Mucosa of stomach (tissue), 1 donor: ENCODE results near the gene CCDC167.
"Not testable (repeated sequence)": the region's sequence is repeated elsewhere in the genome, so short reads cannot be mapped to it uniquely, and the experiment has no call there.

Experiments
- H3K27me3 ChIP-seq: one replicate; pipeline ENCODE4 v1.7.0; 2013; ENCODE audit warnings: mild to moderate bottlenecking, low read length; ENCODE audit not compliant: control insufficient read depth, insufficient read depth
- H3K36me3 ChIP-seq: one replicate; pipeline ENCODE4 v1.7.0; 2013; ENCODE audit warnings: low read length; ENCODE audit not compliant: control insufficient read depth, insufficient read depth
- H3K4me1 ChIP-seq: one replicate; pipeline ENCODE4 v1.7.0; 2013; ENCODE audit warnings: mild to moderate bottlenecking, low read length; ENCODE audit not compliant: control insufficient read depth, insufficient read depth
- H3K4me3 ChIP-seq: one replicate; pipeline ENCODE4 v1.7.0; 2013; ENCODE audit warnings: low read length
- H3K9ac ChIP-seq: one replicate; pipeline ENCODE4 v1.7.0; 2013; ENCODE audit warnings: mild to moderate bottlenecking, low read length, moderate library complexity
- H3K9me3 ChIP-seq: one replicate; pipeline ENCODE4 v1.7.0; 2013; ENCODE audit warnings: mild to moderate bottlenecking, low read length, moderate library complexity; ENCODE audit not compliant: control insufficient read depth
- donor health status: Pancreatic carcinoma.

CCDC167 gene

DNA sequence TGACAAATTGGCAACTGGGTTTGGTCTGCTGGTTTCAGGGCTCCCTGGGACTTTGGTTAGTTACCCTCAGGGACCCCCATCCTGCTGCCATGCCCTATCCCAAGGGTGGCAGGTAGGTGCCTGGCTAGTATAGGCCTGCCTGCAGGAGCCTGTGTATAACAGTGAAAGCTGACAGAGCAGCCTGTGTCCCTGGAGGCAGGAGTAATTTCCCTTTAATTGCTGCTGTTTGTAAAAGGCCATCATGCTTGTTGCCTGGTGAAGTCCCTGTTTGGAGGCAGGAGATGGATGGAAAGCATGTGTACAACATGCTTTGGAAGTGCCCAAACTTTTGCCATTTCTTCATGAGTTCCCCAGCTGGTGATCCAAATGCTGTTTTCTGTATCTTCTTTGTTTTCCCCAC lies 36.6 kb downstream of the CCDC167 start:
- Histone ChIP-seq H3K27me3 (no peaks in the 10 kb centered on the region), H3K9ac (no peak overlapping the region), H3K36me3 (peaks cover 14% of the 10 kb centered on the region), H3K4me1 (no peaks in the 10 kb centered on the region), H3K9me3 (no peaks in the 10 kb centered on the region), H3K4me3 (no peak overlapping the region)

DNA sequence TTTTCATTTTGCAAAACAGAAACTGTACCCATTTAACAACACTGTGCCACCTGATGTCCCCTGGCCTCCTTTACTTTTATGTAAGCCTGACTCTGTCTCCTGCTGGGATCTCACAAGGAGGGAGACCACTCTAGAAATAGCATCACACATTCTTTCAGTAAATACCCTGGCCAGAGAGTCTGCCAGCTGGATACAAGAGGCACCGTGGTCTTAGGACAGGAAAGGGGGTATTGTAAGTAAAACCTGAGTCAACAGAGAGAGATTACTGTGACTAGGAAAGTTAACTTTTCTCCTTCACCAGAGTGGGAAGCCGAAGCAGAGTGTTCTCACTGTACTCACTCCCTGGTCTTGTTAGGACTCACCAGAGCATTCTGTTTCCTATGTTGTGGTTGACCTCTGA lies 38.9 kb downstream of the CCDC167 start:
- peaks cover 14% of the 10 kb centered on the region for H3K36me3 ChIP-seq
- no peak overlapping the region for H3K9ac ChIP-seq

DNA sequence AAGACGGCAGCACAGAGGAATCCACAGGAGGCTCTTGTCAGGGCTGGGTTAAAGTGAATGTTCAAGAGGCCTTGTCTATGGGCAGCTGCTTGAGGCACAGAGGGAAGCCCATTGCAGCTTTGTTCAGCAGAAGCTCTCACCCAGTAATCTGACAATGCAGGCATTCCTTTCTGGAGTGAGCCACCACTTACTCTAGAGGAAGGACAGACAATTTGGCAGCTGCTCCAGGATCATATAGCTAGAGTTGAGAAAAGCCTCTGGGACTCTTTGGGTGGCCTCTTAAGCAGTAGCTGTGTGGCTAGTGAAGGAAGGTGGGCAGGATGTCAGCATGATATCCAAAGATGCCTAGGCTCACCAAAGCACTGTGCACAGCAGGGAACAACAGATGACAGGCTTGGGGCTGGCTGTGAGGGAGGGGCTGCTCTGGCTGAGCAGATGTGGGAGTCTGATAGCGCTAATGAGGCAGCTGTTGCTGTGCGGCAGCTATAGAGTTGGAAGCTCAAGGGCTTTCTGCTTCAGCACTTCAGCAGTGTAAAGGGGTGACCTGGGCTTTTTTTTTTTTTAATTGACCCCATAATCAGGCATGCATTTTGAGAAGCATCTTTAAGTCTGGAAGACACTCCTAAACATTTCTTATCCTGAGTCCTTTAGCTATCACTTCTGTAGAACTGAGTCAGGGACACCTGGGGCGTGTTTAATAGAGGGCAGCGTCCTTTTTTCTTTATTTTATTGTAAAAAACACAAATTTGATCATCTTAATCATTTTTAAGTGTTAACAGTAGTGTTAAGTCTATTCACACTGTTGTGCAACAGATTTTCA lies 39.5 kb downstream of the CCDC167 start:
- Histone ChIP-seq H3K9me3 (no peaks in the 10 kb centered on the region), H3K36me3 (peaks cover 14% of the 10 kb centered on the region), H3K4me1 (no peaks in the 10 kb centered on the region), H3K27me3 (no peaks in the 10 kb centered on the region), H3K4me3 (no peak overlapping the region), H3K9ac (no peak overlapping the region)

More for the DNA sequence above, 38.9 kb downstream of the CCDC167 start:
- no peak overlapping the region for H3K4me3 ChIP-seq
- H3K27me3 ChIP-seq = no peaks in the 10 kb centered on the region
- H3K4me1 ChIP-seq = no peaks in the 10 kb centered on the region
- H3K9me3 ChIP-seq = no peaks in the 10 kb centered on the region

DNA sequence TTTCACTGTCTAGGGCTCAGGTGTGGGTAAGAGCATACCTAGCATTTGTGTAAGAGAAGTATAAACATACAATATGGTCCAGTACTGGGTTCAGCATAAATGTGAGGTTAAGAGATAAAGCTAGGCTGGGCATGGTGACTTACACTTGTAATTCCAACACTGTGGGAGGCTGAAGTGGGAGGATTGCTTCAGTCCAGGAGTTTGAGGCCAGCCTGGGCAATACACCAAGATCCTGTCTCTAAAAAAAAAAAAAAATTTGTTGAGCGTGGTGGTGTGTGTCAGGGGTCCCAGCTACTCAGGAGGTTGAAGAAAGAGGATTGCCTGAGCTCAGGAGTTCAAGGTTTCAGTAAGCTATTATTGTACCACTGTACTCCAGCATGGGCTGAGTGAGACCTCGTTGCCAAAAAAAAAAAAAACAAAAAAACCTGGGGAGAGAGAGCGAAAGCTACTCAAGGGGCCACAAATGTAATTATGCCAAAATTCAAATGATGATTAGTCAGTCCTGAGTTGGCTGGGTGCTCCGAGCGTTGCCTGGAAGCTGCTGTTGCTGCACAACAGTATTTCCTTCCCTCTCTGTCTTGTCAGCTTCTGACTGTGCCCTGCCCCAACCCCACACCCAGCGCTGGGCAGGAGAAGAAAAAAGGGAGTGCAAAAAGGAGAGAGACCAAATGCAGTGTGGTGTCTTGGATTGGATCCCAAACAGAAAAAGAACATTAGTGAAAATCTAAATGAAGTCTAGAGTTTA lies 42.7 kb downstream of the CCDC167 start:
- Histone ChIP-seq H3K4me3 (no peak overlapping the region), H3K9ac (no peak overlapping the region), H3K36me3 (peaks cover 4% of the 10 kb centered on the region), H3K27me3 (no peaks in the 10 kb centered on the region), H3K9me3 (no peaks in the 10 kb centered on the region), H3K4me1 (peaks cover 4% of the 10 kb centered on the region)

DNA sequence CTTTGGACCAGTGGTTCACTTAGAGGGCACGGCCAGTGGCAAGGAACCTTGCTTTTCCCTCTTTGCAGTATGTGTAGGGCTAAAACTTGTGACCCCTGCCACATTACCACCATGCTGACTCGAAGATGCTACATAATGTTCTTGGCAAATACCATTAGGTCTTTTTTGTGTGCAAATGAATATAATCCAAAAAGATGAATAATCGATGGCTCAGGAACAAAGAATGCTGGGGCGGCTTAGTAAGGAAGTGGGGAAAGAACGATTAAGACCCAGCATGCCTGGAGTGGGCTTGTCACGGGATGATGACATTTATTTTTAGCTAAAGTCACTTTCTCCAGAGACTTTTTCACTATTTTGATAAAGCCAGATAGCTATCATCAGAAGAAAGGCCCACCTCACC lies 43.6 kb downstream of the CCDC167 start:
- Histone ChIP-seq H3K36me3 (no peaks in the 10 kb centered on the region), H3K27me3 (no peaks in the 10 kb centered on the region), H3K4me3 (no peak overlapping the region), H3K9ac (no peak overlapping the region), H3K9me3 (no peaks in the 10 kb centered on the region), H3K4me1 (peaks cover 4% of the 10 kb centered on the region)

DNA sequence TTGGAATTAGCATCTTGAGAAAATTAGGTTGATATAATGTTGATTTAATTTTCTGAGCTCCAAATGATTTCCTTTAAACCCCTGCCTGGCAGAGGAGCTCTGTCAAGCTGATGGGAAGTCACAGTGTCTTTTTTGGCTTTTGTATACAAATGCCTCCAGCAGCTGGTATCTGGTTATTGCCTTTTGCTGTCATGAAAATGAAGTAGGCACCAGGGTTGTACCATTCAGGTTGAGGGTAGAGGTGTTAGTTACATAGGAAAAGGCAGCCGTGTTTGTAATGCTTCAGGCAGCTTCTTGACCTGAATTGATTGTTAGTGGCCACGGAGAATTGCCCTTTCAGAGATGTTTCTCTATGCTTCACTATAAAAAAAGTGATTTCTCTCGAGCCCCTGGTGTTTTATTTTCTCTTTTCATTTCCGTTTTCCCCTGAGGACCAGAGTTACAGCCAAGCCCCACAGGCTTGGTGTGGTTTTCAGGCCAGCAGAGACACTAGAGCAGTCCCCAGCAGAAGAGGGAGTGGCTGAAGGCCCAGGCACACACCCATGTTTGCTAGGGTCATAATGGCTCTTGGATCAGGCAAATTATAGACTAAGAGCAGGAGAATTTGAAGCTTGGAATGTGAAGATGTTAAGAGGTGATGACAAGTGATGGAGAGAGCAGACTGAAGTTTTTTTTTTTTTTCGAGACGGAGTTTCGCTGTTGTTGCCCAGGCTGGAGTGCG lies 45.1 kb downstream of the CCDC167 start:
- H3K27me3 ChIP-seq = no peaks in the 10 kb centered on the region
- H3K4me1 ChIP-seq = peaks cover 4% of the 10 kb centered on the region
- H3K9ac ChIP-seq = no peak overlapping the region
- H3K4me3 ChIP-seq = no peak overlapping the region
- H3K9me3 ChIP-seq = no peaks in the 10 kb centered on the region
- no peaks in the 10 kb centered on the region for H3K36me3 ChIP-seq

DNA sequence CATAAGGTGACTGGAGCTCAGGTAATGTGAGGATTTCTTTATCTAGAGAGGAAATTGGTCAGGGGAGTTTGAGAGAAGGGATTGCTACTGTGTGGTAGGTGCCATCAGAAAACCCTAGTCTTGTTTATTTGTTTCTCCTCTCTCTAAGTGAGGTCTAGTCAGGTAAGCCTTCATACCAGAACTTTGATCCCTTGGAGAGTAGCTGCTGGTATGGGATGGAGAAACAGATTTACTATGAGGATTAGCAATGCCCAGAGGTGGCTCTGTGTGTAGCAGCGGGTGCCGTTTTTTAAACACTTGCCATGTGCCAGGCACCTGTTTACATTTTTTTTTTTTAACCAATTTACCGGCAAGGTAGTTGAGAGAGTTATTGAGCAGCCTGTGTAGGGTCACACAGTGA lies 47.2 kb downstream of the CCDC167 start:
- H3K27me3 ChIP-seq = no peaks in the 10 kb centered on the region
- H3K9me3 ChIP-seq = no peaks in the 10 kb centered on the region
- H3K9ac ChIP-seq = no peak overlapping the region
- peaks cover 4% of the 10 kb centered on the region for H3K4me1 ChIP-seq
- H3K4me3 ChIP-seq = no peak overlapping the region
- no peaks in the 10 kb centered on the region for H3K36me3 ChIP-seq

DNA sequence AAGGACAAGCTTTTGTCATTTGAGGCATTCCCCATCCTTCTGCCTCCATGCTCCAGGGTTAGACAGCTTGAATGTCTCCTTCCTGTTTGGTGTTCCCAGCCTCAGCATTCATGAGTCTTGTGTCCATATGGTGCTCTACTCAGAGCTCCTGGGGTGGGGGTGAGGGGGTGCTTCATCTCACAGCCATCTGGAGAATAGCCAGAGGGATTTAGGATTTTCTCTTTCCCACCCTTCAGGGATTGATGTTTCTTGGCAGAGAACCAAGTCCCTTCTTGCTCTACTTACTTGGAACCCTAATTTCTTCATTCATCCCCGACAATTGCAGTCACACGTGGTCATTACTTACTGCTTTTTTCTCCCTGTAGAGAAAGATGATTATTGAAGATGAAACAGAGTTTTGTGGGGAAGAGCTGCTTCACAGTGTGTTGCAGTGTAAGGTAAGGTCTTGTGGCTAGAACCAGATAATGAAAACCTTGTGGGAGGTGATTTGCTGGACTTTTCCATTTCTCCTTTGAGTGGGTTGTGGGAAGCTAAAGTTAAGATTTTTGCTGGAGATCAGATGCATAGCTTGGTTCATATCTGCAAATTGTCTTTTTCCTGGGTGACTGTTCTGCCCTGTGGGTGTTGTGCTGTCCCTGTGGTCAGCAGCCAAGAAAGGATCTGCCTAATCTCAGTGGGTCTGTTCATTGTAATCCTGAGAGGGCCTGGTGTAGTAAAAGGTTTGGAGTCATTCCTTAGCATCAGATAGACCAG lies 48.1 kb downstream of the CCDC167 start:
- H3K36me3 ChIP-seq = no peaks in the 10 kb centered on the region
- no peak overlapping the region for H3K9ac ChIP-seq
- peaks cover 4% of the 10 kb centered on the region for H3K4me1 ChIP-seq
- H3K4me3 ChIP-seq = no peak overlapping the region
- H3K9me3 ChIP-seq = no peaks in the 10 kb centered on the region
- no peaks in the 10 kb centered on the region for H3K27me3 ChIP-seq

DNA sequence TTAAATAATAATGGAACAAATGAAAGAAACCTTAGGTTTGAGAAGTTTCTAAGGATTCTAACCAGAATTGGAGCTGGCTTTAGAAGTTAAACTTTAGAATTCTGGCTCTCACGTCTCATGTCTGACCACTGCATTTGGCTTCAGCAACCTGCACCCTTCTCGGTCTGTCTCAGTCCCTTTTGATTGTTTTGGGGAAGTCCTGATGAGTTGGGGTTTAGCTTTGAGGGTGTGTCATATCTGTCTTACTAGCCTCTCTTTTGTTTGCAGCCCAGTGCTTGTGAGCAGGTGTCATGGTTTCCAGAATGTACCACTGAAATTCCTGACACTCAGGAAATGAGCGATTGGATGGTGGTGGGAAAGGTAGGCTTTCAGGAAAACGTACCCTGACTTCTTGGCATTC lies 49.7 kb downstream of the CCDC167 start:
- Histone ChIP-seq H3K36me3 (no peaks in the 10 kb centered on the region), H3K9me3 (no peaks in the 10 kb centered on the region), H3K27me3 (no peaks in the 10 kb centered on the region), H3K4me1 (peaks cover 4% of the 10 kb centered on the region), H3K9ac (no peak overlapping the region), H3K4me3 (no peak overlapping the region)

DNA sequence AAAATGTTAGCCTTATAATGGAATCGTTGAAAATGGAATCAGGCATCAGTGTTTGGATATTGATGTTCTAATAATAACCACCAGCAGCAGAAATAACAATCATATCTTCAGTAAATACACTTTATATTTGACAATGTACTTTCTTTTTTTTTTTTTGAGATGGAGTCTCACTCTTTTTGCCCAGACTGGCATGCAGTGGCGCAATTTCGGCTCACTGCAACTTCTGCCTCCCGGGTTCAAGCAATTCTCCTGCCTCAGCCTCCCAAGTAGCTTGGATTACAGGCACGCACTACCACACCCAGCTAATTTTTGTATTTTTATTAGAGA lies 56.5 kb downstream of the CCDC167 start:
- H3K9me3 ChIP-seq, H3K36me3 ChIP-seq, H3K9ac ChIP-seq, H3K4me3 ChIP-seq, H3K27me3 ChIP-seq: not testable (repeated sequence)
- peaks cover 33% of the 10 kb centered on the region for H3K4me1 ChIP-seq

DNA sequence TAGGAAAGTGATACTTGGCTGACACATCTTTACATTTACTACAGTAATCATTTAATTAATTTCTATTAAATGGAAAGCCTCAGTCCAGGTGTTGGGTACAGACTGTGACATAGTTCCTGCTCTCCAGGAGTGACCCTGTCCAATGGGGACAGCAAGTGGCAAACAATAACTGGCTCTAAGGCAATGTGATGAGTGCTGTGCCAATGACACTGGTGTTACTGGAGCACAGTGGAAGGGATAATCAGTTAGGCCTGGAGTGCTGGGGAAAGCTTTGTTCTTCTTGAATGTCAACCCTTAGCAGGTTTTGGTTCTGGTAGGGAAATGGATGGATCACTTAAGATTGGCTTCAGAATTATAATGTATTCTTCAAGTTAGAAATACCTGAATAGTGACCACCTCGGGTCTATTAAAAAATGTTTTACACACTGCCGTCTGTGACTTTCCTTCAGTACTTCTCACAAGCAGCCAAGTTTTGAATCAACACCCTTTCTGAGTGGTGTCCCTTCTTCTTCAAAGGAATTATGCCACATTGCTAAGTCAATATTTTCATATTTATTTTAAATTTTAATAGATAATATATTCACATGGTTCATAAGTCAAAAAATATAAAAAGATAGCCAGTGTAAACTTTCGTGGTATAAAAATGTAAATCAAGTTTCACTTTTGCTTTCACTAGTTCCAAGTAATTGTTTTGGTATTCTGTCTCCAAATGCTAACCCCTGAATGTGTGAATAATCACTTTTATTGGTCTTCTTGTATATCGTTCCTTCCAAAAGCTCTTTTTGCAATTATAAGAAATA lies 57.1 kb downstream of the CCDC167 start:
- Histone ChIP-seq H3K9ac (no peak overlapping the region), H3K9me3 (no peaks in the 10 kb centered on the region), H3K27me3 (no peaks in the 10 kb centered on the region), H3K36me3 (no peaks in the 10 kb centered on the region), H3K4me3 (no peak overlapping the region), H3K4me1 (peaks cover 38% of the 10 kb centered on the region)
